HepG2 (cell line): ENCODE measurements around the gene RAB28. TPM values are rescaled to one million over a fixed set of nuclear protein-coding genes. Genes with fewer than 3 reads are reported as not detected.

Experiments used
- ARNT2 ChIP-seq: sonication (generic); formaldehyde crosslinking; IDR thresholded peaks from 2 replicates; pipeline ENCODE4 v1.8.0; 2022; ENCODE audit warnings: mild to moderate bottlenecking, low read depth, missing genetic modification reagents, moderate library complexity
- BCL3 ChIP-seq: sonication (generic); formaldehyde crosslinking; IDR thresholded peaks from 2 replicates; pipeline ENCODE4 v1.5.1; 2020; ENCODE audit warnings: mild to moderate bottlenecking, missing genetic modification reagents, moderate library complexity
- CCAR2 ChIP-seq: fragments of 200-400 bp; formaldehyde crosslinking; optimal IDR thresholded peaks from 2 replicates; pipeline ENCODE3; 2018; ENCODE audit warnings: low read depth, mild to moderate bottlenecking, low read length, moderate library complexity
- CHCHD3 ChIP-seq: sonication (generic); formaldehyde crosslinking; IDR thresholded peaks from 2 replicates; pipeline ENCODE4 v1.8.0; 2022; ENCODE audit warnings: mild to moderate bottlenecking, missing genetic modification reagents, moderate library complexity
- PTBP1 ChIP-seq: fragments of 200-400 bp; formaldehyde crosslinking; IDR thresholded peaks from 2 replicates; pipeline ENCODE4 v1.6.1; 2018; ENCODE audit warnings: low read length, low read depth; ENCODE audit not compliant: poor library complexity, severe bottlenecking
- SRF ChIP-seq: IDR thresholded peaks from 2 replicates; pipeline ENCODE4 v1.6.1; 2011; ENCODE audit warnings: mild to moderate bottlenecking, low read depth, low read length, moderate library complexity
- ZBTB38 ChIP-seq: sonication (generic); formaldehyde crosslinking; IDR thresholded peaks from 2 replicates; pipeline ENCODE4 v1.5.1; 2020; ENCODE audit warnings: mild to moderate bottlenecking, missing genetic modification reagents
- ZFP41 ChIP-seq: sonication (generic); formaldehyde crosslinking; IDR thresholded peaks from 2 replicates; pipeline ENCODE4 v1.4.0; 2020; ENCODE audit warnings: mild to moderate bottlenecking, missing genetic modification reagents, borderline replicate concordance
- ZFP91 ChIP-seq: sonication (generic); formaldehyde crosslinking; IDR thresholded peaks from 2 replicates; pipeline ENCODE4 v1.9.0; 2022; ENCODE audit warnings: missing genetic modification reagents, mild to moderate bottlenecking, borderline replicate concordance
- ZUFSP ChIP-seq: sonication (generic); formaldehyde crosslinking; IDR thresholded peaks from 2 replicates; pipeline ENCODE4 v1.9.0; 2021; ENCODE audit warnings: missing genetic modification reagents, mild to moderate bottlenecking, borderline replicate concordance
- polyA plus RNA-seq, 8 experiments: library from polyadenylated mRNA; depleted of rRNA in 3 of 8; stranded (reverse) in 7 of 8; unstranded in 1 of 8; fragments of >200 nt; fragmentation: Illumina TruSeq in 4 of 8; extraction: Trizol in 4 of 8; gene quantifications; 2 replicates each; pipeline versions ENCODE4 v1.2.1 to v1.2.3, GENCODE V29; 2011 to 2016; ENCODE audit warnings: low read depth in 4 of 8, missing spikeins in 1 of 8, mixed read lengths in 1 of 8; ENCODE audit not compliant: insufficient read depth in 1 of 8
- total RNA-seq, 5 experiments: library from RNA; depleted of rRNA; stranded (reverse); fragments of >200 nt; fragmentation: Illumina TruSeq; extraction: Trizol; gene quantifications; 2 replicates each; pipeline ENCODE4 v1.2.3, GENCODE V29; 2016; ENCODE audit warnings: low read depth in 1 of 5

RAB28 gene
- total and polyA plus RNA-seq, 2 of the 13 experiments (the other 11 are each of a cell fraction or from before 2014, with no cell fraction given), result 11.8 to 18.2 TPM

- TF ChIP-seq ZFP91 (CRISPR knock-in tag) (no peak), ZFP41 (CRISPR knock-in tag) (no peak), CCAR2 (no peak), PTBP1 (no peak), ZBTB38 (no peak), ARNT2 (CRISPR knock-in tag) (no peak), ZUFSP (CRISPR knock-in tag) (no peak), SRF (no peak), CHCHD3 (no peak), BCL3 (CRISPR knock-in tag) (no peak)
- TF ChIP-seq, all 625 proteins: peak for 4
Measured at GRCh38 chr4:13415068-13415785, 68.9 kb downstream of the RAB28 start (continued).
